Adrenal gland (tissue), 5 donors: Measurements from ENCODE around the gene CHRNA3.

Source experiments
- POLR2A ChIP-seq, 2 donors: fragments of 450-650 bp; IDR thresholded peaks; one replicate each; pipeline ENCODE4 v1.6.1; 2017; ENCODE audit warnings: antibody characterized with exemption in 2 of 2, mild to moderate bottlenecking in 2 of 2, moderate library complexity in 1 of 2
- TF ChIP-seq, protein P1 (sequence below), 6 experiments: fragments of 450-650 bp in 4 of 6; fragments of 200-600 bp in 2 of 6; sonication (generic) in 1 of 6; IDR thresholded peaks; 1 replicate in 5 of 6; 2 replicates in 1 of 6; pipeline versions ENCODE4 v1.5.1 to v1.8.0; 2016 to 2021; ENCODE audit warnings: antibody characterized with exemption in 6 of 6, mild to moderate bottlenecking in 2 of 6, moderate library complexity in 1 of 6
- donor health status: DM: no; HTN: no; CAD: no.

DNA sequence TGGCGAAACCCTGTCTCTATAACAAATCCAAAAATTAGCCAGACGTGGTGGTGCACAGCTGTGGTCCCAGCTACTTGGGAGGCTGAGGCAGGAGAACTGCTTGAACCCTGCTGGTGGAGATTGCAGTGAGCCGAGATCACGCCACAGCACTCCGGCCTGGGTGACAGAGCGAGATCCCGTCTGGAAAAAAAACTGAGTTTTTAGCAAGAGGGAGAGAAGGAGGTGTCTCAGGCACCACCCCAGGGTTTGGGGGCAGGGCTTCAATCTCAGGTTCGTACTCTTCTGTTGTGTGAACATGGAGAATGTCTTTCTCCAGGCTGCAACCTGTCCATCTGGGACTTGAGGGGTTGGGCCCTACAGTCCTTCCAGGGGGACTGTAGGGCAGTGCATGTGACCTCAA, 2.7 kb downstream of the CHRNA3 start:
- TF ChIP-seq POLR2A (IDR thresholded peaks at IDR 0.05): no peak
- TF ChIP-seq, protein P1, sequence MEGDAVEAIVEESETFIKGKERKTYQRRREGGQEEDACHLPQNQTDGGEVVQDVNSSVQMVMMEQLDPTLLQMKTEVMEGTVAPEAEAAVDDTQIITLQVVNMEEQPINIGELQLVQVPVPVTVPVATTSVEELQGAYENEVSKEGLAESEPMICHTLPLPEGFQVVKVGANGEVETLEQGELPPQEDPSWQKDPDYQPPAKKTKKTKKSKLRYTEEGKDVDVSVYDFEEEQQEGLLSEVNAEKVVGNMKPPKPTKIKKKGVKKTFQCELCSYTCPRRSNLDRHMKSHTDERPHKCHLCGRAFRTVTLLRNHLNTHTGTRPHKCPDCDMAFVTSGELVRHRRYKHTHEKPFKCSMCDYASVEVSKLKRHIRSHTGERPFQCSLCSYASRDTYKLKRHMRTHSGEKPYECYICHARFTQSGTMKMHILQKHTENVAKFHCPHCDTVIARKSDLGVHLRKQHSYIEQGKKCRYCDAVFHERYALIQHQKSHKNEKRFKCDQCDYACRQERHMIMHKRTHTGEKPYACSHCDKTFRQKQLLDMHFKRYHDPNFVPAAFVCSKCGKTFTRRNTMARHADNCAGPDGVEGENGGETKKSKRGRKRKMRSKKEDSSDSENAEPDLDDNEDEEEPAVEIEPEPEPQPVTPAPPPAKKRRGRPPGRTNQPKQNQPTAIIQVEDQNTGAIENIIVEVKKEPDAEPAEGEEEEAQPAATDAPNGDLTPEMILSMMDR (IDR thresholded peaks at IDR 0.05): no peak
